T-cell (primary cell): ENCODE measurements around the gene MRPL27. TPM values are rescaled to one million over a fixed set of nuclear protein-coding genes. Genes with fewer than 3 reads are reported as not detected.

Experiments used
- ATAC-seq, 4 experiments: fragments of 200-7000 bp in 3 of 4; fragments of 150-1000 bp in 1 of 4; cut with Tn5 transposase; replicated peaks in 1 of 4; 1 replicate in 3 of 4; 2 replicates in 1 of 4; pipeline ENCODE4 v1.10.0; 2021; ENCODE audit warnings: moderate library complexity in 3 of 4, mild to moderate bottlenecking in 2 of 4, moderate number of reproducible peaks in 1 of 4
- CTCF ChIA-PET, 2 donors: fragments of 300-600 bp; sonication (Branson Sonifier 250); formaldehyde crosslinking; loops; one replicate each; lab custom pipeline; 2022; ENCODE audit warnings: antibody characterized with exemption in 2 of 2; lab: Charles Lee
- POLR2A ChIA-PET, 2 donors: fragments of 300-600 bp; sonication (Branson Sonifier 250); formaldehyde crosslinking; loops; one replicate each; lab custom pipeline; 2022; ENCODE audit warnings: antibody characterized with exemption in 2 of 2; lab: Charles Lee
- DNase-seq, 35 experiments: peaks; one replicate each; pipeline versions ENCODE4 v3.0.0 to v3.0.0-alpha.2; 2013 to 2023
- H3K27ac ChIP-seq: one replicate; pipeline ENCODE4 v1.5.1; 2013; ENCODE audit warnings: low read length
- H3K27me3 ChIP-seq, 2 experiments: replicated peaks in 1 of 2; 1 replicate in 1 of 2; 2 replicates in 1 of 2; pipeline versions ENCODE4 v1.6.1 to v1.7.0; 2013; ENCODE audit warnings: low read length in 1 of 2, mixed read lengths in 1 of 2; ENCODE audit not compliant: control insufficient read depth in 2 of 2, insufficient read depth in 2 of 2; ENCODE audit errors: extremely low read depth in 1 of 2
- H3K36me3 ChIP-seq, 2 donors: 1 replicate in 1 of 2; 2 replicates in 1 of 2; pipeline versions ENCODE4 v1.6.1 to v1.7.0; 2013; ENCODE audit warnings: low read length in 1 of 2; ENCODE audit not compliant: control insufficient read depth in 2 of 2, insufficient read depth in 1 of 2; ENCODE audit errors: extremely low read depth in 1 of 2
- H3K4me1 ChIP-seq, 2 experiments: 1 replicate in 1 of 2; 2 replicates in 1 of 2; pipeline versions ENCODE4 v1.6.1 to v1.7.0; 2013; ENCODE audit warnings: low read length in 2 of 2, mixed read lengths in 1 of 2; ENCODE audit not compliant: insufficient read depth in 2 of 2, control insufficient read depth in 1 of 2; ENCODE audit errors: extremely low read depth in 1 of 2
- H3K4me3 ChIP-seq, 2 donors: 1 replicate in 1 of 2; 2 replicates in 1 of 2; pipeline versions ENCODE4 v1.5.1 to v1.7.0; 2013; ENCODE audit warnings: mild to moderate bottlenecking in 2 of 2, low read length in 1 of 2, moderate library complexity in 1 of 2; ENCODE audit not compliant: control insufficient read depth in 1 of 2; ENCODE audit errors: extremely low read depth in 1 of 2
- H3K9me3 ChIP-seq: 2 replicates; pipeline ENCODE4 v1.7.0; 2013
- H3K27ac Mint-ChIP-seq, 2 donors: one replicate each; pipeline ENCODE4 v1.8.0; 2020 to 2021; ENCODE audit warnings: mild to moderate bottlenecking in 2 of 2, mixed read lengths in 2 of 2
- H3K27me3 Mint-ChIP-seq, 2 donors: one replicate each; pipeline ENCODE4 v1.8.0; 2021 to 2022; ENCODE audit warnings: mixed read lengths in 2 of 2
- H3K36me3 Mint-ChIP-seq: one replicate; pipeline ENCODE4 v1.8.0; 2021; ENCODE audit warnings: mixed read lengths
- H3K4me1 Mint-ChIP-seq, 3 donors: one replicate each; pipeline ENCODE4 v1.8.0; 2020 to 2022; ENCODE audit warnings: mixed read lengths in 3 of 3, mild to moderate bottlenecking in 1 of 3
- H3K4me3 Mint-ChIP-seq, 3 donors: one replicate each; pipeline ENCODE4 v1.8.0; 2020 to 2022; ENCODE audit warnings: mild to moderate bottlenecking in 3 of 3, mixed read lengths in 3 of 3, moderate library complexity in 3 of 3
- H3K9me3 Mint-ChIP-seq, 3 donors: one replicate each; pipeline ENCODE4 v1.8.0; 2020 to 2022; ENCODE audit warnings: mixed read lengths in 3 of 3
- WGBS: methylation state at CpG from one replicate; pipeline ENCODE4 v1.1.5; 2013; ENCODE audit warnings: missing lambda C conversion rate; ENCODE audit not compliant: insufficient coverage; 5-methylcytosine and 5-hydroxymethylcytosine counted together
- total RNA-seq, 35 experiments: library from RNA in 6 of 35; stranded (reverse) in 6 of 35; fragments of 120-200 nt in 1 of 35; gene quantifications; one replicate each; pipeline versions ENCODE4 v1.2.1 to v1.2.4 and lab custom pipeline; 2013 to 2026

Gene MRPL27
- total RNA-seq, 5 donors from 2014 or later (not counting 1 experiment from before 2014, with no cell fraction given): 26.0 to 35.0 (median 31.2) TPM

DNA sequence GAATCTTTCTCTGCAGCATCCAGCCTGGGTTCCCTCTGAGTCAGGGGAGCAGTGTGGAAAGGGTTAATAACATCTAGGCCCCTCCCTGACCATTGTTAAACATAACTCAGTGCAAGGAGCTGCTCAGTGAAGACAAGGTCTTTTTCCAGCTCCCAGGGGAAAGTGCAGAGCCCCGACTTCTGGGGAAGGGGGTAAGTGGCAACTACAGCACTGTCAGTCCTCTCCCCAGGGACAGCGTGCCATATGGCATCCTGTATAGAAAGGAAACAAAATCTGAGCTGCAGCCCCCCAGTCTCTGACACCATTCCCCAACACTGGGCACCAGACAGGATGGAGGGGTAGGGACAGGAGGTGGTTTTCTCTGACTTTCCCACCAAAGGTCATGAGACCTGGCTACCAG is 7.8 kb downstream of the MRPL27 start:
- Mint-ChIP-seq H3K27me3 (no peaks in the 10 kb centered on the region), H3K4me1 (peaks cover 11 to 13% (median 13%) of the 10 kb centered on the region in 3 donors), H3K36me3 (peaks cover 30% of the 10 kb centered on the region), H3K4me3 (no peak overlapping the region), H3K27ac (no peak overlapping the region), H3K9me3 (no peaks in the 10 kb centered on the region)
- peaks cover 0 to 23% of the 10 kb centered on the region in 2 experiments for H3K4me1 ChIP-seq
- ATAC-seq: no peak
- no peak for DNase-seq
- no peaks in the 10 kb centered on the region for H3K27me3 ChIP-seq
- ChIA-PET CTCF (interaction anchor here in 1 of 2 donors (0.6 kb wide), 1 partner anchor 136 kb away, joined by 3 read pairs; no protein-coding TSS in a partner anchor), POLR2A (no interaction called here)
- H3K4me3 ChIP-seq: no peak overlapping the region
- H3K27ac ChIP-seq: no peak overlapping the region
- no peaks in the 10 kb centered on the region for H3K9me3 ChIP-seq
- peaks cover 12 to 50% of the 10 kb centered on the region in 2 donors for H3K36me3 ChIP-seq
- WGBS: 40% methylated on average over 1 of the region's 2 CpGs

DNA sequence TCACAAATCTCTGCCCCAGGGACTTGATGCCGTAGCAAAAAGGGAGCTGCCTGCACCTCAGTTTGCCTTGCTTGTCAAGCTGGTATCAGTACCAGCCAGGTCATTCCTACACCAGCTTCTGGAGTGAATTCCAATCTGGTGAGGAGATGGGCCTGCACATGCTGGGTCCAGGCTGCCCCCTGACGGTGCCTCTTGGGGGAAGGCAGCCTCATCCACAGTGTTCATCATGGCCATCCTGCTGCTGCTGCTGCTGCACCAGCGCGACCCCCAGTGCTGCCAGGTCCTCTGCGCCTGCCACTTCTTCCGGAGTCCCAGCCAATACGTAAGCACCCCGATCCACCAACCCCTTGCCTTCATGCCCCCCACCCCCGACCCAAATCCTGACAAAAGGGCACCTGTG is 8.3 kb downstream of the MRPL27 start:
- WGBS: 100% methylated on average over 2 of the region's 9 CpGs
- Mint-ChIP-seq H3K9me3 (no peaks in the 10 kb centered on the region), H3K36me3 (peaks cover 25% of the 10 kb centered on the region), H3K27me3 (no peaks in the 10 kb centered on the region), H3K27ac (no peak overlapping the region), H3K4me3 (no peak overlapping the region), H3K4me1 (peaks cover 11 to 13% (median 11%) of the 10 kb centered on the region in 3 donors)
- ATAC-seq (no peak), DNase-seq (no peak)
- Histone ChIP-seq H3K4me1 (peaks cover 0 to 23% of the 10 kb centered on the region in 2 experiments), H3K4me3 (no peak overlapping the region), H3K27me3 (no peaks in the 10 kb centered on the region), H3K27ac (no peak overlapping the region), H3K9me3 (no peaks in the 10 kb centered on the region), H3K36me3 (peaks cover 12 to 48% of the 10 kb centered on the region in 2 donors)
- POLR2A ChIA-PET: no interaction called here
- CTCF ChIA-PET: interaction anchor here in 1 of 2 donors (0.6 kb wide), 1 partner anchor 136 kb away, joined by 3 read pairs; no protein-coding TSS in a partner anchor

DNA sequence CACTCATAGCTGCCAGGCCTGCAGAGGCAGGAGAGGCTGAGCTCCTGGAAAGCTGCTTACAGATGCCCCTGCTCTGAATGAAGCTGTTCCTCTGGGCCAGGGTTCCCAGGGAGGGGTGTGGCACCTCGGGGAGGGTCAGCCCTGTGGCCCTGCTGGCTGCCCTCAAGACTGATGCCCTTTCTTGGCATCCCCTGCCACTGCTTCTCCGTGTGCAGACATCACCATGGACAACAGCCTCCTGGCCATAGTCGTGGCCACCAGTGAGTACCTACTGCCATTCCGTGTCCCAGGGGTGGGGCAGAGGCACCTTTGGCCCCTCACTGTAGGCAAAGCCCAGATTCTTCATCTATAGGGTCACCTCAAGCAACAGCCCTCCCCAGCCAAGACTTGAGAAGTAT is 8.9 kb downstream of the MRPL27 start:
- CTCF ChIA-PET: no interaction called here
- Histone ChIP-seq H3K4me3 (no peak overlapping the region), H3K27ac (no peak overlapping the region), H3K36me3 (peaks cover 12 to 46% of the 10 kb centered on the region in 2 donors), H3K27me3 (no peaks in the 10 kb centered on the region), H3K9me3 (no peaks in the 10 kb centered on the region), H3K4me1 (peaks cover 0 to 23% of the 10 kb centered on the region in 2 experiments)
- peaks cover 26% of the 10 kb centered on the region for H3K36me3 Mint-ChIP-seq
- H3K27ac Mint-ChIP-seq: no peak overlapping the region
- no peak overlapping the region for H3K4me3 Mint-ChIP-seq
- no peak for ATAC-seq
- no peaks in the 10 kb centered on the region for H3K27me3 Mint-ChIP-seq
- POLR2A ChIA-PET: no interaction called here
- no peaks in the 10 kb centered on the region for H3K9me3 Mint-ChIP-seq
- peaks cover 11 to 13% (median 11%) of the 10 kb centered on the region in 3 donors for H3K4me1 Mint-ChIP-seq
- 87% methylated on average over 4 of the region's 4 CpGs for WGBS
- DNase-seq: no peak

DNA sequence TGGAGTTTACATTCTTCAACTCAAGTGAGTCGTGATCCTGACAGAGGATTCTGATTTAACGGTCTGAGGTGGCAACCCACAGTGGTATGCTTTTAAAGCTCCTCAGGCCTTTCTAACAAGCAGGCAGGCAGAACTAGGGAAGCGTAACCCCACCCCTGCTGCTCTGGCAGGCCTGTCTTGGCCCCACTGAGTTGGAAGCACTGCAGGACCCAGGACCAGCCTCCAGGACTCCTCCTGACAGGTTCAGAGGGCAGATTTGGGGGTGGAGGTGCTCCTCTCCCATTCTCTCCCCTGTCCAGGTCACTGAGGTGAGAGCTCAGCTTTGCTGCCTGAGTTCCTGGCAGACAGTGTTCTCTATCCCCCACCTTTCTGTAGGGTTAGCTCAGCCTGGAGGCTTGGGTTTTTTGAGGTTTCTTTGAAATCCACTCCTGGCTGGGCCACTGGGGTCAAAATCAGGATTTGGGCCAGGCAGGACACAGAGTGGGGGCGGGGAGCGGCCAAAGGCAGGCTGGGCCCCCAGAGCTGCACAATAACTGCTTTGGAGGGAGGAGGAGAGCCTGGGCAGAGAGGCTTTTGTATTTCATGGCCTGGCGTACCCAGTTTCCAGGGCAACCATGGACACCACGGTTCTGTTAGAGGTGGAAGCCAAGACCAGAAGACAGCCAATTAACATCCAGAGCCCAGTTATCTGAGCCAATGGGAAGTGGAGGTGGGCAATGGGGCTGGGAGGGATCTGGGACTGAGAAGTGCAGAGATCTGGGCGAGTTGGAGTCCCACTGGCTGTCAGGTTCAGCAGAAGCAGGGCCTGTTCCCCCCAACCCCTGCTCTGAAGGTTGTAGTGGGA is 9.5 kb downstream of the MRPL27 start:
- no peaks in the 10 kb centered on the region for H3K9me3 Mint-ChIP-seq
- peaks cover 11 to 13% (median 11%) of the 10 kb centered on the region in 3 donors for H3K4me1 Mint-ChIP-seq
- no peaks in the 10 kb centered on the region for H3K9me3 ChIP-seq
- DNase-seq (no peak), ATAC-seq (no peak)
- WGBS: 97% methylated on average over 6 of the region's 8 CpGs
- H3K4me1 ChIP-seq: peaks cover 0 to 23% of the 10 kb centered on the region in 2 experiments
- no peak overlapping the region for H3K4me3 ChIP-seq
- ChIA-PET POLR2A (interaction anchor here in 1 of 2 donors (1.1 kb wide), 1 partner anchor 12 kb away, joined by 3 read pairs; no protein-coding TSS in a partner anchor), CTCF (interaction anchor here in 1 of 2 donors (0.6 to 2.6 kb wide), 3 partner anchors 8 to 120 kb away, joined by 4 to 10 read pairs (median 5); no protein-coding TSS in a partner anchor)
- no peak overlapping the region for H3K27ac ChIP-seq
- peaks cover 12 to 48% of the 10 kb centered on the region in 2 donors for H3K36me3 ChIP-seq
- peaks cover 24% of the 10 kb centered on the region for H3K36me3 Mint-ChIP-seq
- H3K27me3 Mint-ChIP-seq: no peaks in the 10 kb centered on the region
- no peak overlapping the region for H3K4me3 Mint-ChIP-seq
- no peaks in the 10 kb centered on the region for H3K27me3 ChIP-seq
- no peak overlapping the region for H3K27ac Mint-ChIP-seq

DNA sequence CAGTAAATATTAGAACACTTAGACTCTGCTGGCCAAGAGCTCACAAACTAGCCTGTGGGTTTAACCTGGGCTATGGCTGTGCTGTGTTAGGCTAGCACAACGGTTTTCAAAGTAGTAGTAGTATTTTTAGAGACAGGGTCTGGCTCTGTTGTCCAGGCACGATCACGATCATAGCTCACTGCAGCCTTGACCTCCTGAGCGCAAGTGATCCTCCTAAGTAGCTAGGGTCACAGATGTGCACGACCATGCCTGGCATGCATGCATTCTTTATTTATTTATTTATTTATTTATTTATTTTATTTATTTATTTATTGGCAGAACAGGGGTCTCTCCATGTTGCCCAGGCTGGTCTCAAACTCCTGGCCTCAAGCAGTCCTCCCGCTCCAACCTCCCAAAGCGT is 10.3 kb downstream of the MRPL27 start:
- ATAC-seq (no peak), DNase-seq (no peak)
- H3K4me3 ChIP-seq: no peak overlapping the region
- ChIA-PET CTCF (interaction anchor here (0.6 to 2.6 kb wide), 11 partner anchors 9 to 139 kb away, joined by 3 to 36 read pairs (median 6); partner anchors contain the start of gene LRRC59 (in 2 of the 2)), POLR2A (interaction anchor here (0.6 to 1.1 kb wide), 3 partner anchors 13 to 19 kb away, joined by 3 to 16 read pairs (median 3); no protein-coding TSS in a partner anchor)
- Mint-ChIP-seq H3K27ac (peak overlapping the region in 1 of 2 donors; percentile 73), H3K4me1 (peaks cover 10 to 11% (median 11%) of the 10 kb centered on the region in 3 donors), H3K27me3 (no peaks in the 10 kb centered on the region), H3K36me3 (peaks cover 16% of the 10 kb centered on the region), H3K9me3 (no peaks in the 10 kb centered on the region), H3K4me3 (no peak overlapping the region)
- no peaks in the 10 kb centered on the region for H3K27me3 ChIP-seq
- 94% methylated on average over 5 of the region's 7 CpGs for WGBS
- peaks cover 0 to 23% of the 10 kb centered on the region in 2 experiments for H3K4me1 ChIP-seq
- no peaks in the 10 kb centered on the region for H3K9me3 ChIP-seq
- H3K36me3 ChIP-seq: peaks cover 15 to 47% of the 10 kb centered on the region in 2 donors
- H3K27ac ChIP-seq: no peak overlapping the region
